Renal cortex interstitium (tissue), 11 donors: ENCODE measurements around the gene MSX1. TPM values are rescaled to one million over a fixed set of nuclear protein-coding genes. Genes with fewer than 3 reads are reported as not detected.

Experiments
- DNase-seq, 11 donors: peaks; one replicate each; pipeline ENCODE4 v3.0.0-alpha.2; 2013; ENCODE audit warnings: low read depth in 9 of 11, low spot score in 4 of 11; ENCODE audit errors: extremely low read depth in 1 of 11
- polyA plus RNA-seq, 3 donors: library from polyadenylated mRNA; unstranded; fragments of 120-200 nt; gene quantifications; one replicate each; pipeline ENCODE4 v1.2.1, GENCODE V29; 2013; ENCODE audit not compliant: insufficient read length in 3 of 3

Gene MSX1
- polyA plus RNA-seq, 3 donors = 0.61 to 1.4 (median 1.4) TPM

DNA sequence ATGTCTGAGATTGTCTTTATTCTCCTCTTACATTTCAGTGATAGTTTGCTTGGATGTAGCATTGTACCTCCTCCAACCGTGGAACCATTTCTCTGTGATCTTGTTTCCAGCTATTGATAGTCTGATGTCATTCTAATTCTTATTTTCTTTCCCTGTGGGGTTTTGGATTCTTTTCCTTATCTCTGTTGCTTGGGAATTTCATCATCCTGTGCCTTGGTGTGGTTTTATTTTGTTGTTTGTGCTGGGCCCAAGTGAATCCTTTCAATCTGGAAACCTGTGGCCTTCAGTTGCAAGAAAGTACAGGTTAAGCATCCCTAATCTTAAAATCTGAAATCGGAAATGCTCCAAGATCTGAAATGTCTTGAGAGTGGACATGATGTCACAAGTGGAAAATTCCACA lies 22.0 kb downstream of the MSX1 start:
- no peak for DNase-seq

DNA sequence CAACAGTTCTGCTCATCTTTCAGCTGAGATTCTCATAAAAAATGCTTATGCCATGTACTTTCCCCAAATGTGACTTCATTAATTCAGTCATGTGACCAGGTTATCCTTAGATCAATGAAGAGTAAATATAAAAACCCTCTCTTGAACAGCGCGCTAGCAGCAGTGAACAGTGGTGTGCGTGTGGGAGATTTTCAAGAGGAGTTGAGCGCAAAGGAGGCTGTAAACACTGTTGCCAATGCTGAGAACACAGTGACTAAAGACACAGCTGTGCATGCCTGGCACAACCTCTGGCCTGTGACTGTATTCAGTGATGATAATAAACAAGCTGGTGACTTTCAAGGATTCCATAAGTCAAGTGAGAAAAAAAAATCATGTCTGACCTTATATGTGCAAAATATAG lies 25.1 kb downstream of the MSX1 start:
- no peak for DNase-seq

DNA sequence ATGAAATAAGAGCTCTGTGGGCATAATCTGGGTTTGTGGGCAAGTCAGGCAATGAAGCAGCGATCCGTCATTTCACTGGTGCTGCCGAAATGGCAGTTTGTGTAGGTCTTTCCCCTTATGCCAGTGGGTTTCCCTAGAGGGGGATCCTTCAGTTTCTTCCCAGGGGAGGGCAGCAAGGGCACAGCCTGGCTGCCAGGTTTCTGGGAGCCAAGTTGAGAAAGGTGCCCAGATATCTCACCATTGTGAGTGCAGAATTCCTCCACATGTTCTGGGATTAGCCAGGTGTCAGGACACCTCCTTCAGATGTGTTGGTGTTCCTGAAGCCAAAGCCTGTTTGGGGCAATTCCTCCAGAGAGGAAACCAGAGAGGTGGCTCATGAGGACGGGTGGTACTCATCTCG lies 28.0 kb downstream of the MSX1 start:
- DNase-seq = no peak

DNA sequence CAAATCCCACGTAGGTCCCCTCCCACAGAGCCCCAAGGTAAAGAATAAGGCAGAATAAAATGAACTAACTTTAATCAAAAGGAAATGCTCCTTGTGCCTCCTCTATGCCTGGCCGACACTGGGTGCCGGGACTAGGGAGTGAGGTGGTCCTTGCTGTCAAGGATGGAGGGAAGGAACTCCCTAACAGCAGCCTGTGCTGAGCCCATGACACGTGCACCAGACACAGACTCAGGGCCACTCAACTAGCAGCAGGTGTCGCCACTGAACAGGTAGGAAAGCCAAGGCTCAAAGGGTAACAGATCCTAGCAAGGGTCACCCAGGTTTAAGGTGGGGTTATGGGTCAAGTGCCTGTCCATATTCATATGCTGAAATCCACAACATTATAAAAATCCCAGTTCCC lies 29.2 kb downstream of the MSX1 start:
- no peak for DNase-seq

DNA sequence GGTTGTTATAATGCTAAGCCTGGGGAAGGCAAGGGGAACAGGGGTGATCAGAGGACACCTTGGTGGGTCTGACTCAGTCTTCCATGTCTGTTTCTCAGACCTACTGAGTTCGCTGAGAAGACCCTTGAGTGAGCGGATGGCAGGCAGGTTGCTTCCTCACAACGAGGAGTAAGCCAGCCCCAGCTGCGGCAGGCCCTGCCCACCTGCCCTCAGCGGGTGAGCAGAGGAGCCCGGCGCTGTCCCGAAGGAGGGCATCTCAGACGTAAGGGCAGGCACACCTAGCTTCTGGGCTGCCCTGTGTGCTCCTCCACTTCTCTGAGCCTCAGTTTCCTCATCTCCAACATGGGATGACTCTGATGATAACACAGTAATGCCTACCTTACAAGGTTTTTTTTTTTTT lies 30.3 kb downstream of the MSX1 start:
- DNase-seq = no peak

DNA sequence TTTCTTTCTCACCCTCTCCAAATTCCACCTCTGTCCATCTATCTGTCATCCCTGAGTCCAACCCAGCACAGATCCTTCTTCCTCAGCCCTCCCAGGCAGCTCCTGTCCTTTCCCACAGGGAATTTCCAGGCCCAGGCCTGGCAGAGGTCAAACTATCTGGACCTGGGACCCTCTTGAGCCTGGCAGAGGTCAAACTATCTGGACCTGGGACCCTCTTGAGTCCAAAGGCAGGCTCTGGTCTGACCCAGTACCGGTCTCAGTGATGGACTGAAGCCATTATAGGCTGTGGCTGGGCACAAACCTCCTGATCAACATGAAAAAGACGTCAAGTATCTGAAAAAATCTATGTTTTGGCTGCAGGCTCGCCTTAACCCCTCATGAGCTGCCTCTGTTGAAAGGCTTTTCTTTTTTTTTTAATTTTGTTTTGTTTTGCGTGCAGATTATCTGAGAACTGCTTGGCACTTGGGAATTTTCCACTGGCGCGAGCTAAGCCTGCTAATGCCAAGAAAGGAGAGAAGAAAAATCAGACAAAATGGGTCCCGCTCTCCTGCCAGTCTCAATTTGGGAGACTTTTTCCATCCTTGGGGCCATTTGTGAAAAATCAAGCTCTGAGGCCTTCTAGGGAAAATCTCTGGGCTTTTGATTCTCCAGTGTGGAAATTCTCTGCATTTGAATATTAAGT lies 31.2 kb downstream of the MSX1 start:
- DNase-seq = no peak

DNA sequence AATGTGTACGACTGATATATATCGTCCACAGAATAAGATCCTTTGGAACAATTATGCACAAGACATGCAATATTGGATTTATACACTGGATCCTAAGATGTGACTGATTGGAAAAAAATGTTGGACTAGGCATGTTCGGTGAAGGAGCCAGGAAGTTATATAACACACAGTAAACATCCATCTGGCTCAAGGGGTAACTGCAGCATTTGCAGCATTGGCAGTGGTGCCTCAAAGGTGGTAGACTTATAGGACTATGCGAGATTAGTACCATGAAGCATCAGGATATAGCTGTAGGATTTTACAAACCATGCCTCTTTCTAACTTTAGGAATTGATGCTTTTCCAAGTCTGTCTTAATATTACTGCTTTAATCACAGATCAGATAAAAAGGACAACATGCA lies 34.3 kb downstream of the MSX1 start:
- DNase-seq = no peak

DNA sequence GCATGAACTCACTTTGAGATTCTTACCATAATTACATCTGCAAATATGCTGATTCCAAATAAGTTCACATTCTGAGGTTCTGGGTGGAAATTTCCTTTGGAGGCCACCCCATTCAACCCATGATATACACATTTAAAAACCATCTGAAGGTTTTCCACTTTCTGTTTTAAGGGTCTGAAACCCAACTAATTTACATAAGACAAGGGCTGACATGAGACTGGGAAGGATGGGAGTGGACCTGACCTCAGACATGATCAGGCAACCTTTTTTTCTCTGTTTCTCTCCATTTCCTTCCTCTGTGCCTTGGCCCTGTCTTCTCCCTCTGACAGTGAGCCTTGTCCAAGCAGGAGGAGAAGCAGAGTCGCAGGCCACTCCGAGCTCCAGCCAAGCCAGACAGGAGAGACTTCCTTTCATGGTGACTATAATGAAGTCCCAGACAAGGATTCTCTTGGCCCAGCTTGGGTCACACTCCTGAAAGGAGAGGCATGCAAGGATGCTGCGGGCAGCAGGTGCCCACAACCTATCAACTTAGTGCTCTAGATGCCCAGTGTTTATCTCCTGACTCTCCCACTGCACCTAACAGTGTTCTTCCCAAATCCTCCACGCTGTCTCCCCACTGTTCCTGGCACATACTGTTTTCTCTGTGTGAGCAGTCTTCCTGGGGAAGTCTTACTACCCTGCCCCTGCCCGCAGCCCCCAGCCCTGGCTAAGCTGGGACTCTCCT lies 39.9 kb downstream of the MSX1 start:
- no peak for DNase-seq

DNA sequence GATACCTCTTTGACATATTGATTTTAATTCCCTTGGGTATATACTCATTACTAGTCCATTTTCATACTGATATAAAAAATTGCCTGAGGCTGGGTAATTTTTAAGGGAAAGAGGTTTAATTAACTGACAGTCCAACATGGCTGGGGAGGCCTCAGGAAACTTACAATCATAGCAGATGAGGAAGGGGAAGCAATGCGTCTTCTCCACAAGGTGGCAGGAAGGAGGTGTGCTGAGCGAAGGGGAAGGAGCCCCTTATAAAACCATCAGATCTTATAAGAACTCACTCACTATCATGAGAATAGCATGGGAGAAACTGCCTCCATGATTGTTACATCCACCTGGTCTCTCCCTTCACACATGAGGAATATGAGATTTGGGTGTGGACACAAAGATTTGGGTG lies 42.4 kb downstream of the MSX1 start:
- DNase-seq = no peak

DNA sequence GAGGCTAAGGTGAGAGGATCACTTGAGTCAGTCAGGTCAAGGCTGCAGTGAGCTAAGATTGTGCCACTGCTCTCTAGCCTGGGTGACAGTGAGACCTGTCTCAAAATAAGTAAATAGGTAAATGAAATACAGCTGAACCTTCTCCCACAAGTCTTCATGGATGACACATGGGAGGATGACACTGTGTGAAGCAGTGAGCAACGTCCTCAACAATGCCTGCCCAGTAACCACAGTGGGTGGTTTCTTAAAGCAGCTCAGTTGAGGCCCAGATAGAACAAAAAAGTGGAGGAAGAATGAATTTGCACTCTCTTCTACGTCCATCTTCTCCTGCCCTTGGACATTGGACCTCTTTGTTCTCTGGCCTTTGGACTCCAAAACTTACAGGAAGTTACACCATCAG lies 52.7 kb downstream of the MSX1 start:
- no peak for DNase-seq

DNA sequence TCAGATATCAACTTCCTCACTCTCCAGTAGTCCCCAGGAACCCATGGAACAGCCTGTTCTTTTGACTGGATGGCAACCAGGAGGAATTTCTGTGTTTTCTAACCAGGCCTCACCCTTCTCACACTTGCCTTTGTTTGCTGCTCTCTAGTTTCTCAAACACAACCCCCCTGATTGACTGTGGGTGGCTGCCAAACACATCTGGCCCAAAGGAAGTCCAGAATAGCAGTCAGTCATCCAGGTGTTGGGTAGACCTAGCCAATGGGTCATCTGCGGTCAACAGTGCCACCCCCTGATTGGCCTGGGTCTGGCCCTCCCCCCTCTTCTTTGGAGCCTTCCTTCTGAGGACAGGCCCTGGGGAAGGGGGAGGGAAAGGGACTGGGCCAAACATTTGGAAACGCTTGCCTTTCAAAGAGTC lies 53.7 kb downstream of the MSX1 start:
- DNase-seq = no peak

Other genes with a start within 250 kb of the MSX1 start
- 1 to 10 TPM; 7.5 to 9.2 (median 8.6) TPM for gene CYTL1, start 159.8 kb downstream of the MSX1 start, polyA plus RNA-seq
- gene STK32B, start 191.8 kb downstream of the MSX1 start, polyA plus RNA-seq = 10 to 100 TPM in 1 of 3 donors, 1 to 10 TPM in 2; 7.6 to 10.2 (median 9.2) TPM